ENCODE measurements around the gene UQCRC1.

UQCRC1 gene

DNA sequence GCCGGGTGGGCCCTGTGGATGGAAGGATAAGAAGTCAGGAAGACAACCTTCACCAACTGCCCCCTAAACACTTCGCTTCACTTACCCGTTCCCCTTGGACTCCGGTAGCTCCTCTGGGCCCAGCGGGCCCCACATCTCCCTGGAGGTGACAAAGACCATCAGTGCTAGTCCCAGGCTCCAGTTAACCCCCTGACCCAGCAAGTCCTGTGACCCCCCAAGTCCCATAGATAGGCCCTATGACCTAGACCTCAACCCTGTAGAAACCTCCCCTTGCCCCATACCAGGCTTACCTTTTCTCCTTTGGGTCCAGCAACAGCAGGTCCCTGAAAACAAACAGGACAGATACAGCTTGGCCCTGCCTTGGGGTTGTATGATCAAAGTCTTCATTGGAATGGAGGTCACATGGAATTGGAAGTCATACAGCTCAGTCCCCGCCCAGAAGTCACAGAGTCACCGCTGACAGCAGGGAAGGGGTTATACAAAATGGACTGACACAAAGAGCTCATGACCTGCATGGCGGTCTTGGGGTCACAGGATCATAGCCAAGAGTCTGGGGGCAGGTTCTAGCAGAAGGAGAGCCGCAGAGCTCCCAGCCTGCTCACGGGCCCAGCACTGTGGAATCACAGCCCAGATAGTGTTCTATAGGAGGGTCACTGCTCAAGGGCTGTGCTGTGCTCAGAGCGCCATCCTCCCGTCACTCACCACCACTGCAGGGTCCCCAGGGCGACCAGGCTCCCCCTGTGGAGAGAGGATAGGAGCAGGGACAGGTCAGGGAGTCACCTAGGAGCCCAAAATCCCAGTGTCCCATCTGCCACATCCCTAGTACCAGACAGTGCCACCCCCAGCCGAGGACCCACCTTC, 27.6 kb downstream of the UQCRC1 start:
- no peak for TF ChIP-seq POLR2AphosphoS5 (IDR thresholded peaks at IDR 0.05; ENCODE audit: low read depth, low read length)

DNA sequence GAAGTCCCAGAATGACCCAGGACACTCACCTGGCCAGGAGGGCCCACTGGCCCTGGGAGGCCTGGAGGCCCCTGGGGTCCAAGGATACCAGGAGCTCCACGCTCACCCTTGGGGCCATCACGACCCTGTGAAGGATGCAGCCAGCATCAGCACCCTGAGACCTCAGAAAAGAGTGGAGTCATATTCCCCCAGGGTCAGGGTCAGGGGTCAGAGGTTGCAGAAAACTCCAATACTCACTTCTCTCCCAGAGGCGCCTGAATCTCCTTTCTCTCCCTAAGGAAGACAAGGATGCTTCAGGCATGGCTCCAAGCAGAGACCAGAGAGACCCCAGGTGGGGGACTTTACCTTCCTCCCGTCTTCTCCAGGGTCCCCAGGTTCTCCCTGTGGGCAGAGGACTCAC, 32.8 kb downstream of the UQCRC1 start:
- TF ChIP-seq SIN3A (IDR thresholded peaks at IDR 0.05; ENCODE audit: borderline replicate concordance, insufficient read depth, low read length) (no peak), POLR2AphosphoS5 (IDR thresholded peaks at IDR 0.05; ENCODE audit: low read depth, low read length) (no peak)

- TF ChIP-seq, protein P1, sequence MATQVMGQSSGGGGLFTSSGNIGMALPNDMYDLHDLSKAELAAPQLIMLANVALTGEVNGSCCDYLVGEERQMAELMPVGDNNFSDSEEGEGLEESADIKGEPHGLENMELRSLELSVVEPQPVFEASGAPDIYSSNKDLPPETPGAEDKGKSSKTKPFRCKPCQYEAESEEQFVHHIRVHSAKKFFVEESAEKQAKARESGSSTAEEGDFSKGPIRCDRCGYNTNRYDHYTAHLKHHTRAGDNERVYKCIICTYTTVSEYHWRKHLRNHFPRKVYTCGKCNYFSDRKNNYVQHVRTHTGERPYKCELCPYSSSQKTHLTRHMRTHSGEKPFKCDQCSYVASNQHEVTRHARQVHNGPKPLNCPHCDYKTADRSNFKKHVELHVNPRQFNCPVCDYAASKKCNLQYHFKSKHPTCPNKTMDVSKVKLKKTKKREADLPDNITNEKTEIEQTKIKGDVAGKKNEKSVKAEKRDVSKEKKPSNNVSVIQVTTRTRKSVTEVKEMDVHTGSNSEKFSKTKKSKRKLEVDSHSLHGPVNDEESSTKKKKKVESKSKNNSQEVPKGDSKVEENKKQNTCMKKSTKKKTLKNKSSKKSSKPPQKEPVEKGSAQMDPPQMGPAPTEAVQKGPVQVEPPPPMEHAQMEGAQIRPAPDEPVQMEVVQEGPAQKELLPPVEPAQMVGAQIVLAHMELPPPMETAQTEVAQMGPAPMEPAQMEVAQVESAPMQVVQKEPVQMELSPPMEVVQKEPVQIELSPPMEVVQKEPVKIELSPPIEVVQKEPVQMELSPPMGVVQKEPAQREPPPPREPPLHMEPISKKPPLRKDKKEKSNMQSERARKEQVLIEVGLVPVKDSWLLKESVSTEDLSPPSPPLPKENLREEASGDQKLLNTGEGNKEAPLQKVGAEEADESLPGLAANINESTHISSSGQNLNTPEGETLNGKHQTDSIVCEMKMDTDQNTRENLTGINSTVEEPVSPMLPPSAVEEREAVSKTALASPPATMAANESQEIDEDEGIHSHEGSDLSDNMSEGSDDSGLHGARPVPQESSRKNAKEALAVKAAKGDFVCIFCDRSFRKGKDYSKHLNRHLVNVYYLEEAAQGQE (IDR thresholded peaks at IDR 0.05; ENCODE audit: insufficient read depth in 1 of 2, low read depth in 2 of 2, low read length in 2 of 2) = no peak
- TF ChIP-seq FOXP2 (optimal IDR thresholded peaks at IDR 0.05; ENCODE audit: borderline replicate concordance, extremely low read depth, extremely low read length, insufficient read depth) = no peak
- TF ChIP-seq SIN3A (IDR thresholded peaks at IDR 0.05; ENCODE audit: borderline replicate concordance, insufficient read depth, low read length) = no peak
- TF ChIP-seq TAF1 (IDR thresholded peaks at IDR 0.05; ENCODE audit: borderline replicate concordance, insufficient read depth, low read length) = no peak
- TF ChIP-seq POLR2AphosphoS5 (IDR thresholded peaks at IDR 0.05; ENCODE audit: low read depth, low read length) = no peak
Measured at GRCh38 chr3:48575366-48575765, 34.1 kb downstream of the UQCRC1 start.

DNA sequence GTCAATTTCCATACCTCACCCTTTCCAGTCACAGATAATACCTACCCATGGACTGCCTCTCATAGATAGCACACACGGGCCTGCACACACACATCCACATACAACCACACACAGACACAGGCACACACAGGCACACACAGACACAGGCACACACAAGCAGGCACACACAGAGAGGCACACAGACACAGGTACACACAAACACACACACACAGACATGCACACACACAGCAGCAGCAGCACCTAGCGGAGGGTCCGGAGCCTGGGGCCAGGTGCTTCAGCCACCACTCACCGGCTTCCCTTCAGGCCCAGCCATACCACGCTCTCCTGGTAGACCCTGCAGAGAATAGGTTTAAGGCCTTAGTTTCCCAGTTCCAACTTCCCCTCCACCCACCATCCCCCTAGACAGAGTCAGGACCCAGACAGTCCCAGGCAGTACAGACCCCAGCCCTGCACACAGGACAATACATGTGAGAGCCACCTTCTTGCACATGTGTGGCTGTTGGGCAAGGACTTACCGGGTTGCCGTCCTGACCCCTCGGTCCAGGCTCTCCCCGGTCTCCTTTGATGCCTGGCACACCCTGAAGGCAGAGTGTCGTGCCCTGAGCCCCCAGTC, 35.4 kb downstream of the UQCRC1 start:
- TF ChIP-seq POLR2AphosphoS5 (IDR thresholded peaks at IDR 0.05; ENCODE audit: low read depth, low read length) = no peak
- TF ChIP-seq TAF1 (IDR thresholded peaks at IDR 0.05; ENCODE audit: borderline replicate concordance, insufficient read depth, low read length) = no peak
- no peak for TF ChIP-seq SIN3A (IDR thresholded peaks at IDR 0.05; ENCODE audit: borderline replicate concordance, insufficient read depth, low read length)
- TF ChIP-seq, protein P1 (IDR thresholded peaks at IDR 0.05; ENCODE audit: insufficient read depth in 1 of 2, low read depth in 2 of 2, low read length in 2 of 2) = no peak
- TF ChIP-seq FOXP2 (optimal IDR thresholded peaks at IDR 0.05; ENCODE audit: borderline replicate concordance, extremely low read depth, extremely low read length, insufficient read depth) = no peak

GRCh38 chr3:48572517-48572916, 36.9 kb downstream of the UQCRC1 start:
- TF ChIP-seq POLR2AphosphoS5 (IDR thresholded peaks at IDR 0.05; ENCODE audit: low read depth, low read length) (no peak), FOXP2 (optimal IDR thresholded peaks at IDR 0.05; ENCODE audit: borderline replicate concordance, extremely low read depth, extremely low read length, insufficient read depth) (no peak), SIN3A (IDR thresholded peaks at IDR 0.05; ENCODE audit: borderline replicate concordance, insufficient read depth, low read length) (no peak), TAF1 (IDR thresholded peaks at IDR 0.05; ENCODE audit: borderline replicate concordance, insufficient read depth, low read length) (no peak)
- TF ChIP-seq, protein P1 (IDR thresholded peaks at IDR 0.05; ENCODE audit: insufficient read depth in 1 of 2, low read depth in 2 of 2, low read length in 2 of 2) = no peak

DNA sequence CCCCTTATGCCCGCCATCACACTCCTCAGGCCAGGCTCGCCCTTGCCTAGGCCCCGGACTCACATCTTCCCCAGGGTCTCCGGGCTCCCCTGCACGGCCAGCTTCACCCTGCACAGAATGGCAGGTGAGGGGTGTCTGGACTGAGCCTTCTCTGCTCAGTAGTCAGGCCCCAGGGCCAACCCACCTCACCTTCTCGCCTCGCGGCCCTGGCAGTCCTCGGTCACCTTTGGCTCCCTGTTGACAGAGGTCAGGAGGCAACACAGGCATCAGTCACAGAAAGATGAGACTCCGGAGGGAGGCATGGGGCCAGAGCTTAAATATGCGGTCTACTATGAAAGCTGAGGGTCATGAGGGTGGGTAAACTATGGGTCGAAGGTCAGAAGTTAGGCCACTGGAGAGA, 37.5 kb downstream of the UQCRC1 start:
- no peak for TF ChIP-seq TAF1 (IDR thresholded peaks at IDR 0.05; ENCODE audit: borderline replicate concordance, insufficient read depth, low read length)
- TF ChIP-seq FOXP2 (optimal IDR thresholded peaks at IDR 0.05; ENCODE audit: borderline replicate concordance, extremely low read depth, extremely low read length, insufficient read depth) = no peak
- TF ChIP-seq SIN3A (IDR thresholded peaks at IDR 0.05; ENCODE audit: borderline replicate concordance, insufficient read depth, low read length) = no peak
- TF ChIP-seq, protein P1 (IDR thresholded peaks at IDR 0.05; ENCODE audit: insufficient read depth in 1 of 2, low read depth in 2 of 2, low read length in 2 of 2) = no peak
- TF ChIP-seq POLR2AphosphoS5 (IDR thresholded peaks at IDR 0.05; ENCODE audit: low read depth, low read length) = no peak
